Measurements from ENCODE around the gene NBEAL2.

Gene NBEAL2

GRCh38 chr3:47015151-47015550 lies 35.7 kb downstream of the NBEAL2 start:
- Histone ChIP-seq H3K36me3 (ENCODE audit: control insufficient read depth, insufficient read depth, low read length) (peaks cover 23% of the 10 kb centered on the region), H3K4me3 (replicated peaks; ENCODE audit: low read depth, low read length) (no peak overlapping the region), H3K27me3 (replicated peaks; ENCODE audit: control insufficient read depth, insufficient read depth, low read length) (no peaks in the 10 kb centered on the region)
- no peak for TF ChIP-seq CTCF (IDR thresholded peaks at IDR 0.05; ENCODE audit: insufficient read depth, low read length, poor library complexity, severe bottlenecking)
- DNase-seq (ENCODE audit: extremely low read depth, insufficient read length), result no peak

- H3K27me3 ChIP-seq (replicated peaks; ENCODE audit: control insufficient read depth, insufficient read depth, low read length), result no peaks in the 10 kb centered on the region
- H3K36me3 ChIP-seq (ENCODE audit: control insufficient read depth, insufficient read depth, low read length), result peaks cover 21% of the 10 kb centered on the region
- DNase-seq (ENCODE audit: extremely low read depth, insufficient read length), result no peak
- no peak for TF ChIP-seq CTCF (IDR thresholded peaks at IDR 0.05; ENCODE audit: insufficient read depth, low read length, poor library complexity, severe bottlenecking)
- no peak overlapping the region for H3K4me3 ChIP-seq (replicated peaks; ENCODE audit: low read depth, low read length)
Observed at GRCh38 chr3:47016086-47016933, 36.8 kb downstream of the NBEAL2 start.

- peaks cover 21% of the 10 kb centered on the region for H3K36me3 ChIP-seq (ENCODE audit: control insufficient read depth, insufficient read depth, low read length)
- TF ChIP-seq CTCF (IDR thresholded peaks at IDR 0.05; ENCODE audit: insufficient read depth, low read length, poor library complexity, severe bottlenecking), result no peak
- no peak overlapping the region for H3K4me3 ChIP-seq (replicated peaks; ENCODE audit: low read depth, low read length)
- DNase-seq (ENCODE audit: extremely low read depth, insufficient read length), result no peak
- no peaks in the 10 kb centered on the region for H3K27me3 ChIP-seq (replicated peaks; ENCODE audit: control insufficient read depth, insufficient read depth, low read length)
Observed at GRCh38 chr3:47016934-47017435, 37.5 kb downstream of the NBEAL2 start.

GRCh38 chr3:47017504-47018268 lies 38.2 kb downstream of the NBEAL2 start:
- H3K27me3 ChIP-seq (replicated peaks; ENCODE audit: control insufficient read depth, insufficient read depth, low read length), result no peaks in the 10 kb centered on the region
- peaks cover 20% of the 10 kb centered on the region for H3K36me3 ChIP-seq (ENCODE audit: control insufficient read depth, insufficient read depth, low read length)
- DNase-seq (ENCODE audit: extremely low read depth, insufficient read length), result no peak
- no peak overlapping the region for H3K4me3 ChIP-seq (replicated peaks; ENCODE audit: low read depth, low read length)
- no peak for TF ChIP-seq CTCF (IDR thresholded peaks at IDR 0.05; ENCODE audit: insufficient read depth, low read length, poor library complexity, severe bottlenecking)

GRCh38 chr3:47018269-47018611 lies 38.8 kb downstream of the NBEAL2 start:
- no peak for DNase-seq (ENCODE audit: extremely low read depth, insufficient read length)
- Histone ChIP-seq H3K27me3 (replicated peaks; ENCODE audit: control insufficient read depth, insufficient read depth, low read length) (no peaks in the 10 kb centered on the region), H3K4me3 (replicated peaks; ENCODE audit: low read depth, low read length) (no peak overlapping the region), H3K36me3 (ENCODE audit: control insufficient read depth, insufficient read depth, low read length) (peaks cover 20% of the 10 kb centered on the region)
- TF ChIP-seq CTCF (IDR thresholded peaks at IDR 0.05; ENCODE audit: insufficient read depth, low read length, poor library complexity, severe bottlenecking), result no peak

Measured in GM06990 (cell line).